Adipose tissue (tissue), 3 donors: ENCODE results near the gene CPLX3. TPM values are rescaled to one million over a fixed set of nuclear protein-coding genes. Genes with fewer than 3 reads are reported as not detected.

Experiments used
- H3K27ac ChIP-seq: one replicate; pipeline ENCODE4 v1.5.1; 2013; ENCODE audit warnings: low read depth, low read length
- WGBS, 3 donors: extraction: QIAGEN DNeasy Blood & Tissue Kit; methylation state at CpG; one replicate each; pipeline ENCODE4 v1.1.7; 2013; 5-methylcytosine and 5-hydroxymethylcytosine counted together
- polyA plus RNA-seq, 3 donors: library from polyadenylated mRNA; stranded (reverse); fragments of 200-250 nt; gene quantifications; one replicate each; pipeline ENCODE4 v1.2.3, GENCODE V29; 2013
- donor health status: healthy with polysubstance abuse.
- donor health status: Bipolar disorder and iron deficiency.
- donor health status: healthy.

CPLX3 gene
- polyA plus RNA-seq, 3 donors, result not detected

DNA sequence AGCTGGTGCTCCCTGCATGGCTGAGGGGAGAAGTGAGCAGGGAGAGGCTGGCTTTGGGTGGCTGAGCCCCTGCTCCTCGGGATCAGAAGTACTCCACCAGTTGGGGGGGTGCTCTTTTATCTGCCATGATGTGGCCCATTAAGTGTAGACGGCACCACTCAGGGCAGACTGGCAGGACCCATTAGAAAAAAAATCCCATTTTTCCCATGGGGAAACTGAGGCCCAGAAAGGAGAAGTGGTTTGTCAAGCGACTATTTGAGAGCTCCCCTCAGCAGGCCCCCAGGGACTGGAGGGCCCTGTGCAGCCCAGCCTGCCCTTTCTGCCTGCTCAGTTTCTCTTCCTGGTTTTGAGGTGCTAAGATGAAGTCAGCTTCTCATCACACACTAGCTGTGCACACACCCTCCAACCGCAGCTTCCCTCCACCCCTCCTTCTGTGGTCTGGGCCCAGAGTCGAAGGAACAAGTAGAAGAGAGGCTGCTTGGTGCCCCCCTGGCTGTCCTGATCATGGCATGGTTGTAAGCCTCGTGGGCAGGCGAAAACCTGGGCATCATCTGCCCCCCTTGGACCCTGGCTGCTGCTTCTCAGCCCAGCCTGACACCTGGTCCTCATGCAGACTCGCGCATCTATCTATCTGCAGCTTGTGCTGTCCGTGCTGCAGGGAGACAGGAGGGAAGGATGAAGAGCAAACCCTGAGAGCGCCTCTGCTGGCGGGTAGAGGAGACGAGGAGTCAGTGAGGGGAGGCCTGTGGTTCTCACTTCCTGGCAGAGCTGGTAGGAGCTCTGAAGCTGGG lies 39.0 kb upstream of the CPLX3 start:
- 29 to 65% (median 37%) methylated on average over 13 of the region's 13 CpGs for WGBS, 3 donors
- H3K27ac ChIP-seq, result no peak overlapping the region

DNA sequence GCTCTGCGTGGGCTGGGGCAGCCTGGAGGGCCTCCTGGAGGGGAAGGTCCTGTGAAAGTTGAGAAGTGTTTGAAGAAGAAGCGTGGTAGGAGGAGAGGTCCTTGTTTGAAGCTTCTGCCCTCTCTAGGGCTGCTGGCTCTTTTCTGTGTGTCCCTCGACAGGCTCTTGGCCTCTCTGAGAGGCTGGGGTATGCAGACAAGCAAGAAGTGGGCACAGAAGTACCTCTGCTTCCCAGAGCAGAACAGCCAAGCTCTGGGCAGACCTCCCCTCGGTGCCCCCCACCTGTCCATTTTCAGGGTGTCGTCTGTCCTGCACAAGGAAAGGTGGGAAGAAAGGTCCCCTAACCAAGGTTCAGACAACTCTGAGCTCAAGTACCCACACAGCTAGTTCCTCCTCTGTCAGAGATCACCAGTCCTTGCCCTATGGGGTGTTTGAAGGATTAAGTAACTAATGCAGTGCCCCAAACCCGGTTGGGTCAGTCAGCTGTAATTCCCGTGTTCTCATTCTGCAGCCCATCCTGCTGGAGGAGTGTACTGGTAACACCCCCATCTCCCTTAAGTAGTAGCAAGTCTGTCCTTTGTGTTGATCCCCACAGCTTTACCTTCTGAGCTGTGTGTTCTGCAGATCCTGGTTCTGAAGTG lies 38.3 kb upstream of the CPLX3 start:
- 29 to 61% (median 32%) methylated on average over 7 of the region's 7 CpGs for WGBS, 3 donors
- H3K27ac ChIP-seq, result no peak overlapping the region

DNA sequence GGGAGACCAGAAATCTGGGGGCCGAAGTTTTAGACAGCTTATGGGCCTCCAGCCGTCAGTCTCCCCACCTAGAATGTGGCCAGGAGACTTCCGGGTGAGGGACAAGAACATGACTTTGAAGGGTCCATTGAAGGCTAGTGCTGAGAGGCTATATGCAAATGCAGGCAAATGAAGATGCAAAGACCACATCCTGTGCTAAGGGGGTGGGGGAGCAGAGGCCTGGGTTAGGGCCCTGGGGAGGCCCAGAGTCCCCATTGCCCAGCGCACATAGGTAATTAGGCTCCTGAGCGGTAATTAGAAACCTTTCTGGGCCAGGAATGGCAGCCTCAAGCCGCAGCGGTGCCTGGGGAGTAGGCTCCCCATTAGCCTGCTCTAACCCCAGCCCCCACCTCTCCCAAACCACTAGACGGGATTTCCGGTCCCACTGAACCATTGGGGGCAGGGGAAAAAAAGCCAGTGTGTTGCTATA lies 37.7 kb upstream of the CPLX3 start:
- 41 to 71% (median 43%) methylated on average over 9 of the region's 9 CpGs for WGBS, 3 donors
- no peak overlapping the region for H3K27ac ChIP-seq

- H3K27ac ChIP-seq, result peak overlapping the region; percentile 12
- 44 to 54% (median 46%) methylated on average over 14 of the region's 14 CpGs for WGBS, 3 donors
These were observed 37.2 kb upstream of the CPLX3 start for GRCh38 chr15:74789171-74789631.

DNA sequence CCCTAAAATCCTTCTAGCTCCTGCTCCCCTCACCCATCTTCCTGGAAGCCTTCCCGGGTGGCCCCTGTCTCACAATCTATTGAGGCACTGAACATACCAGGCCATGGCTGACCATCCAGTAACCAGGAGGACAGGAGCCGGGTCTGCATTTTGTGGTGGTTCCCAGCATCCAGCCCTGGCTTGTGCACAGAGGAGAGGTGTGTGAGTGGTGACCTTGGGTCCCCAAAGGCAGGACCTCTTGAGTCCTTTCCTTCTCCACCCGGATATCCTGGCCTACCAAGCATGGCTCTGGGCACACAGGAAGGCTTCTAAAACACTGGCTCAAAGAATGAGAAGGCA lies 36.7 kb upstream of the CPLX3 start:
- H3K27ac ChIP-seq, result peak overlapping the region; percentile 12
- 15 to 36% (median 30%) methylated on average over 3 of the region's 3 CpGs for WGBS, 3 donors

DNA sequence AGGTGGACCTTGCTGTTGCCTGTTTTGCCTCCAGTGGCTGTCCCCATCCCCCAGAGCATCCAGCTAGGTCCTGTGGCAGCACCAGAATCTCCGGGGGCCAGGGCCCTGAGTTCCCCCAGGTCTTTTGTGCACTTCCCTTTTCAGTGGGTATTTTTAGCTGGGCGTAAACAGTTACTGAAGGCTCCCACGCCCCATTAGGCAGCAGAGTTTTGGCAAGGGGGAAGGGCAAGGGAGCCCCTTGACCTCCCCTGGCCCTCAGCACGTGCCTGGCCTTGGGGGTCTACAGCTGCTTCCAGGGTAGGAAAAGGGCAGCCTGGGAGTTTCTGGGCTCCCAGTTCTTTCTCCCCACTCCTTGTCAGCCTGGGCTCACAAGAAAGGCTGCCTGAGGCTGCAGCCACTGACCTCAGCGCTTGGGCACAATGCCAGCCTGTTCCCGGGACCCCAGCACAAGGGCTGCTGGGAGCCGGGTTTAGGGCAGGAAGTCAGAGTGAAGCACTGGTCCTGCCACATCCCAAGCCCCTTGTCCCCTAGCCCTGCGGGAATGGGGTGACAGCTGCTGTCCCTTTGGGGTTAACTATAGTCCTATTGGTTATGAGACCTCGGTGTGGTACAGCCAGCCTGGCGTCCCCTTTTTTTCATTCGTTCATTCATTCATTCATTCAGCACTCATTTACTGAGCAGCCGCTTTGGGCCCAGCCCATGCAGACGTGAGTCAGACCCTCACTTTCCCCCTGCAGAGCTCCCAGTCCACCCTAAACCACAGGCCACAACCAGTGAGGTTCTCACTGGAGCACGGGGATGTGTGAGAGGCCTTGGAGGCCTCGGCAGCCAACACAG lies 36.1 kb upstream of the CPLX3 start:
- WGBS, 3 donors, result 17 to 56% (median 18%) methylated on average over 15 of the region's 15 CpGs
- peak overlapping the region; percentile 12 for H3K27ac ChIP-seq

GRCh38 chr15:74791007-74791406 lies 35.4 kb upstream of the CPLX3 start:
- no peak overlapping the region for H3K27ac ChIP-seq
- 28 to 74% (median 31%) methylated on average over 1 of the region's 1 CpG for WGBS, 3 donors

DNA sequence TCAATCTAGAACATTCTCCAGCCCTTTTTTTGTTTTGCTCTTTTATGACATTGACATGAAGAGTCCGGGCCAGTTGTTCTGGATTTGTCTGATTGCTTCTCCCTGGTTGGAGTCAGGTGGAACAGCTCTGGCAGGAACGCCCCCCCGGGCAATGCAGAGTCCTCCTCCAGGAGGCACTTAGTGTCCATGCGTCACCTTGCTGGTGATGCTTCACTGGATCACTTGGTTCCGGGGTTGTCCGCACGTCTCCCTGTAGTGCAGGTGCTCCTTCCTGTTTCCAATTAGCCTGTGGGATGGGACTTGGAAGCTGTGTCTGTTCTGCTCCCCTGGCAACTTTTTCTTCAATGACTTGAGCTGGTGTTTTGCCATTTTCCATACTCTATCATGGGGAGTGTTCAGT lies 34.8 kb upstream of the CPLX3 start:
- 78 to 94% (median 86%) methylated on average over 7 of the region's 7 CpGs for WGBS, 3 donors
- H3K27ac ChIP-seq, result no peak overlapping the region

GRCh38 chr15:74792227-74793016 lies 34.0 kb upstream of the CPLX3 start:
- no peak overlapping the region for H3K27ac ChIP-seq
- 61 to 77% (median 64%) methylated on average over 12 of the region's 12 CpGs for WGBS, 3 donors

DNA sequence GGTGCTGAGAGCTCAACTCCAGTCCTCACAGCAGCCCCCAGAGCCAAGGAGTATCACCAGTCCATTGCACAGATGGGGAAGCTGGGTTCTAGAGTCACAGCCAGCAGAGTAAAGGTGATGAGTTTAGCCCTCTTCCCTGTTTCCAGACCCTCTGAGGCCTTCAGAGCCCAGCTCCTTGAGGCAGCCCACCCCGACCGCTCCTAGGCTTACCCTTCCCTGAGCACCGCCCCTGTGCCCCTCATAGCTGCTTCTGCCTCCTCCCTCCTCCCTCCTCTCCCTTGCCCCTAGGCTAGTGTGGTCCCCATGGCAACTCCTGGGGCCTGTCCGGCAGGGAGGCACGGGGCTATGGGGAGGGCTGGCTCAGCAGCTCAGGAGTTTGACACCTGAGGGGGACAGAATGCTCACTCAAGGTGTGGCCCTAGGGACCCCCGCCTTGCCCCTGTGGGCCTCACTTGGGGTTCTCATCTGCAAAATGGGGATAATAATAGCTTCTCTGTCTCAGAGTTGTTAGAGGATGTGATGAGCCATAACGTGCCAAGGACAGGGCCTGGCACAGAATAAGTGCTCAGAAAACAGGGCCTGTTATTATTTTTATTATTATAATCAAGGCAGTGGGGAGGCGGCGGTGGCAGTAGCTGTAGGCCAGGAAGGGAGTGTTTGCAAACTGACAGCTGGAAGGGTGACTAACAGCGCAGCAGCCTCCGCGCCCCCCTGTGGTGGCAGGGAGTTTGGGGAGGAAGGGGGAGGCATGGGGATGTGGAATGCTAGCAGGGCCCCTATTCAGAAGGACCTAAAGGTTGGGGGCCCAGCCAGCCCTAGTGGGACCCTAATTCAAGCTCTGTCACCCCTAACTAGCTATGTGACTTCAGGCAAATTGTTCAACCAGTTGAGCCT lies 33.0 kb upstream of the CPLX3 start:
- no peak overlapping the region for H3K27ac ChIP-seq
- WGBS, 3 donors, result 70 to 83% (median 71%) methylated on average over 12 of the region's 12 CpGs

- WGBS, 3 donors, result 86 to 90% (median 87%) methylated on average over 7 of the region's 9 CpGs
- no peak overlapping the region for H3K27ac ChIP-seq
These were observed 32.0 kb upstream of the CPLX3 start for GRCh38 chr15:74794248-74794969.

- WGBS, 3 donors, result 92 to 93% (median 93%) methylated on average over 9 of the region's 9 CpGs
These were observed 31.5 kb upstream of the CPLX3 start for GRCh38 chr15:74794970-74795349.

GRCh38 chr15:74795966-74796625 lies 30.3 kb upstream of the CPLX3 start:
- H3K27ac ChIP-seq, result no peak overlapping the region
- 84 to 94% (median 86%) methylated on average over 14 of the region's 14 CpGs for WGBS, 3 donors

More at GRCh38 chr15:74794970-74795349, 31.5 kb upstream of the CPLX3 start:
- no peak overlapping the region for H3K27ac ChIP-seq

- no peak overlapping the region for H3K27ac ChIP-seq
- WGBS, 3 donors, result 73 to 80% (median 77%) methylated on average over 25 of the region's 25 CpGs
These were observed 27.8 kb upstream of the CPLX3 start for GRCh38 chr15:74798388-74799254.

- 85 to 88% (median 87%) methylated on average over 16 of the region's 16 CpGs for WGBS, 3 donors
- H3K27ac ChIP-seq, result no peak overlapping the region
These were observed 27.1 kb upstream of the CPLX3 start for GRCh38 chr15:74799255-74799855.
